H1 (cell line): ENCODE results near the gene MARCHF2.

Experiments used
- BACH1 ChIP-seq: IDR thresholded peaks from 2 replicates; pipeline ENCODE4 v1.6.1; 2012; ENCODE audit warnings: low read length, improper control_type of control experiment
- CHD1 ChIP-seq: IDR thresholded peaks from 2 replicates; pipeline ENCODE4 v1.6.1; 2012; ENCODE audit warnings: low read depth, low read length, improper control_type of control experiment
- CREB1 ChIP-seq: IDR thresholded peaks from 2 replicates; pipeline ENCODE4 v1.6.1; 2012; ENCODE audit warnings: inconsistent platforms
- CTCF ChIP-seq, 3 experiments: IDR thresholded peaks; 1 replicate in 2 of 3; 2 replicates in 1 of 3; pipeline versions ENCODE4 v1.5.1 to v1.6.1; 2011; ENCODE audit warnings: low read length in 3 of 3, mild to moderate bottlenecking in 3 of 3, inconsistent platforms in 2 of 3, low read depth in 1 of 3, moderate library complexity in 1 of 3; ENCODE audit not compliant: insufficient read depth in 1 of 3; ENCODE audit errors: control extremely low read depth in 1 of 3
- EP300 ChIP-seq, 2 experiments: IDR thresholded peaks; 1 replicate in 1 of 2; 2 replicates in 1 of 2; pipeline ENCODE4 v1.6.1; 2011 to 2012; ENCODE audit warnings: low read depth in 2 of 2, low read length in 2 of 2, mild to moderate bottlenecking in 2 of 2, borderline replicate concordance in 1 of 2, inconsistent platforms in 1 of 2, moderate library complexity in 1 of 2
- MAX ChIP-seq: IDR thresholded peaks from 2 replicates; pipeline ENCODE4 v1.6.1; 2012; ENCODE audit warnings: inconsistent platforms
- PHF8 ChIP-seq: fragments of 200-600 bp; sonication (generic); conservative IDR thresholded peaks from 2 replicates; pipeline ENCODE4 v1.7.1; 2012; ENCODE audit warnings: low read depth, mild to moderate bottlenecking, inconsistent platforms, low read length, moderate library complexity
- POLR2A ChIP-seq, 2 experiments: IDR thresholded peaks; 1 replicate in 1 of 2; 2 replicates in 1 of 2; pipeline ENCODE4 v1.6.1; 2011; ENCODE audit warnings: low read depth in 2 of 2, low read length in 2 of 2, mild to moderate bottlenecking in 2 of 2; ENCODE audit errors: control extremely low read depth in 1 of 2
- RNF2 ChIP-seq: fragments of 200-900, 300-1000 bp; sonication (generic); IDR thresholded peaks from 2 replicates; pipeline ENCODE4 v1.7.1; 2016; ENCODE audit warnings: borderline replicate concordance, low read depth, mild to moderate bottlenecking, antibody characterized with exemption, low read length; ENCODE audit not compliant: poor library complexity, severe bottlenecking; ENCODE audit errors: missing control alignments
- SIN3A ChIP-seq, 2 experiments: IDR thresholded peaks in 1 of 2; conservative IDR thresholded peaks in 1 of 2; 2 replicates each; pipeline ENCODE4 v1.6.1; 2011 to 2012; ENCODE audit warnings: low read length in 2 of 2, improper control_type of control experiment in 1 of 2, low read depth in 1 of 2, mild to moderate bottlenecking in 1 of 2
- SUZ12 ChIP-seq: fragments of 200-600 bp; sonication (generic); IDR thresholded peaks from 2 replicates; pipeline ENCODE4 v1.6.1; 2012; ENCODE audit warnings: mild to moderate bottlenecking, inconsistent platforms, low read length, moderate library complexity, mixed read lengths
- TBP ChIP-seq: IDR thresholded peaks from 2 replicates; pipeline ENCODE4 v1.6.1; 2011; ENCODE audit warnings: low read depth, low read length, improper control_type of control experiment
- USF2 ChIP-seq: IDR thresholded peaks from 2 replicates; pipeline ENCODE4 v1.6.1; 2011; ENCODE audit warnings: low read length, improper control_type of control experiment

GRCh38 chr19:8393871-8394250 lies 19.2 kb upstream of the MARCHF2 start:
- TF ChIP-seq RNF2 (no peak), EP300 (IDR thresholded peaks at IDR 0.05; ENCODE audit: borderline replicate concordance in 1 of 2, low read depth in 2 of 2, low read length in 2 of 2) (no peak), POLR2A (IDR thresholded peaks at IDR 0.05; ENCODE audit: control extremely low read depth in 1 of 2, low read depth in 2 of 2, low read length in 2 of 2) (no peak), CREB1 (no peak), PHF8 (no peak), MAX (no peak), TBP (no peak), BACH1 (no peak), CTCF (IDR thresholded peaks at IDR 0.05; ENCODE audit: control extremely low read depth in 1 of 3, insufficient read depth in 1 of 3, low read depth in 1 of 3, low read length in 3 of 3) (no peak), USF2 (no peak), SUZ12 (no peak), SIN3A (conservative IDR thresholded peaks at IDR 0.05 in 1 of 2, IDR thresholded peaks at IDR 0.05 in 1 of 2; ENCODE audit: low read depth in 1 of 2, low read length in 2 of 2) (no peak), CHD1 (no peak)
